ENCODE results near the gene KAZN.

The KAZN gene

DNA sequence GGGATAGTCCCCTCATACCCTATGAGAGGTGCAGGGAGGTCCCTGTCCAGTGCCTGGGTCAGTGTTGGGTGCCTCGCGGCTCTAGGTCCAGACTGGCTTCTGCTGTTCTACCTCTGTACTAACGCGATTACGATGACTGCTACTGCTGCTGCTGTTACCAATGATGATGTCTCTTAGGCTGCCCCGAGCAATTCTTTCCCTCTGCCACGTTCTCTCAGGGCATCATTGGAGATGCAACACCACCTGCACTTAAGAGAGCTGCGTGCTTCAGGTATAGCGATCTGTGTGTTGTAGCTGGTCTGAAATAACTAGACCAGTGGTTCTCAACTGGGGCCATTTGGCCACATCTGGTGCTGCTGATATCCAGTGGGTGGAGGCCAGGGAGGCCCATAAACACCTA is 36.9 kb downstream of the KAZN start:
- no peak overlapping the region for H3K4me3 ChIP-seq (ENCODE audit: low read length, poor library complexity, severe bottlenecking)
- no peaks in the 10 kb centered on the region; the same call in 1 of the 2 replicates for H3K9me3 ChIP-seq (ENCODE audit: insufficient read depth, low read depth, low read length)
- H3F3A ChIP-seq (ENCODE audit: low read depth) = no peaks in the 10 kb centered on the region
- H3K9me2 ChIP-seq (replicated peaks; ENCODE audit: low read depth, low read length) = no peaks in the 10 kb centered on the region
- TF ChIP-seq, protein P1, sequence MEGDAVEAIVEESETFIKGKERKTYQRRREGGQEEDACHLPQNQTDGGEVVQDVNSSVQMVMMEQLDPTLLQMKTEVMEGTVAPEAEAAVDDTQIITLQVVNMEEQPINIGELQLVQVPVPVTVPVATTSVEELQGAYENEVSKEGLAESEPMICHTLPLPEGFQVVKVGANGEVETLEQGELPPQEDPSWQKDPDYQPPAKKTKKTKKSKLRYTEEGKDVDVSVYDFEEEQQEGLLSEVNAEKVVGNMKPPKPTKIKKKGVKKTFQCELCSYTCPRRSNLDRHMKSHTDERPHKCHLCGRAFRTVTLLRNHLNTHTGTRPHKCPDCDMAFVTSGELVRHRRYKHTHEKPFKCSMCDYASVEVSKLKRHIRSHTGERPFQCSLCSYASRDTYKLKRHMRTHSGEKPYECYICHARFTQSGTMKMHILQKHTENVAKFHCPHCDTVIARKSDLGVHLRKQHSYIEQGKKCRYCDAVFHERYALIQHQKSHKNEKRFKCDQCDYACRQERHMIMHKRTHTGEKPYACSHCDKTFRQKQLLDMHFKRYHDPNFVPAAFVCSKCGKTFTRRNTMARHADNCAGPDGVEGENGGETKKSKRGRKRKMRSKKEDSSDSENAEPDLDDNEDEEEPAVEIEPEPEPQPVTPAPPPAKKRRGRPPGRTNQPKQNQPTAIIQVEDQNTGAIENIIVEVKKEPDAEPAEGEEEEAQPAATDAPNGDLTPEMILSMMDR (conservative IDR thresholded peaks at IDR 0.05; ENCODE audit: low read length) = no peak
- TF ChIP-seq EZH2phosphoT487 (IDR thresholded peaks at IDR 0.05; ENCODE audit: borderline replicate concordance) = no peak
- no peak overlapping the region for H3K9ac ChIP-seq (ENCODE audit: low read depth, low read length, poor library complexity, severe bottlenecking)
- H3K27me3 ChIP-seq (ENCODE audit: insufficient read depth, low read length, poor library complexity, severe bottlenecking) = no peaks in the 10 kb centered on the region
- H3K4me1 ChIP-seq (ENCODE audit: insufficient read depth, low read length, poor library complexity, severe bottlenecking) = no peaks in the 10 kb centered on the region
- H2AFZ ChIP-seq (ENCODE audit: low read length) = no peak overlapping the region
- no peaks in the 10 kb centered on the region for H4K20me1 ChIP-seq (ENCODE audit: insufficient read depth, low read length, poor library complexity, severe bottlenecking)
- no peaks in the 10 kb centered on the region for H3K79me2 ChIP-seq (ENCODE audit: insufficient read depth, low read length)
- no peaks in the 10 kb centered on the region for H3K36me3 ChIP-seq (ENCODE audit: insufficient read depth, low read length)
- no peak overlapping the region for H3K4me2 ChIP-seq (ENCODE audit: low read depth, low read length, poor library complexity, severe bottlenecking)

DNA sequence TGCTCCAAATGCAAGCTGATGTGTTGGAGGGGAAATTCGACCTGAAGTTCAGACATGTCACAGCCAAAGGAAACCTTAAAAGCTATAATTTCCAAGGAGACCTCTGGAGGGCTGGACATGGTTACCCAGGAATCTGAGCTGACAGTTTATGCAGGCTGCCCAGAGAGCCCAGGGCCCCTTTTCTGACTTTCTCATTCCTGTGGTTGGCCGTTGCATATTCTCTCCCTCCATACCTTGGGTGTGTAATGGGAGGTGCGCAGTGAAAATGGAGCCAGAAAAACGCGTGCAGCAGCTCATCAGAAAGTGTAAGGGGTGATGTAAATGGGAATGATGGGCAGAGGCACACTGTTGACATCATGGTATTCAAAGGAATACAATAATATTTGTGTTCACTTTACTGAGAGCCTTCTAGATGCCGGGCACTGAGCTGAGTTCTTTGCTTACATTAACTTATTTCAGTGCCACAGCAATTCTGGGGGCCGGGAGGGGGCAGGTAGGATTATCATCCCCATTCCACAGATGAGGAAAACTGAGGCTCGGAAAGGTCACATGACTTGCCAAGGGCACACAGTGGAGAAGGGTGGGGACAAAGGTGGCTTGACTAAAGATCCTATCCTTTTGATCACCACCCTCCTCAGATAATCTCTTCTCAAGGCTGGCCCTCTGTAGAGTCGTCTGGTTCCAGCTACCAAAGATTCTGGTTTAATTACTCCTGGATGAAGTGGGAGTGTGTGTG is 38.6 kb downstream of the KAZN start:
- Histone ChIP-seq H4K20me1 (ENCODE audit: insufficient read depth, low read length, poor library complexity, severe bottlenecking) (no peaks in the 10 kb centered on the region), H3K4me1 (ENCODE audit: insufficient read depth, low read length, poor library complexity, severe bottlenecking) (no peaks in the 10 kb centered on the region)
- no peak for TF ChIP-seq EZH2phosphoT487 (IDR thresholded peaks at IDR 0.05; ENCODE audit: borderline replicate concordance)
- TF ChIP-seq, protein P1 (conservative IDR thresholded peaks at IDR 0.05; ENCODE audit: low read length) = no peak

DNA sequence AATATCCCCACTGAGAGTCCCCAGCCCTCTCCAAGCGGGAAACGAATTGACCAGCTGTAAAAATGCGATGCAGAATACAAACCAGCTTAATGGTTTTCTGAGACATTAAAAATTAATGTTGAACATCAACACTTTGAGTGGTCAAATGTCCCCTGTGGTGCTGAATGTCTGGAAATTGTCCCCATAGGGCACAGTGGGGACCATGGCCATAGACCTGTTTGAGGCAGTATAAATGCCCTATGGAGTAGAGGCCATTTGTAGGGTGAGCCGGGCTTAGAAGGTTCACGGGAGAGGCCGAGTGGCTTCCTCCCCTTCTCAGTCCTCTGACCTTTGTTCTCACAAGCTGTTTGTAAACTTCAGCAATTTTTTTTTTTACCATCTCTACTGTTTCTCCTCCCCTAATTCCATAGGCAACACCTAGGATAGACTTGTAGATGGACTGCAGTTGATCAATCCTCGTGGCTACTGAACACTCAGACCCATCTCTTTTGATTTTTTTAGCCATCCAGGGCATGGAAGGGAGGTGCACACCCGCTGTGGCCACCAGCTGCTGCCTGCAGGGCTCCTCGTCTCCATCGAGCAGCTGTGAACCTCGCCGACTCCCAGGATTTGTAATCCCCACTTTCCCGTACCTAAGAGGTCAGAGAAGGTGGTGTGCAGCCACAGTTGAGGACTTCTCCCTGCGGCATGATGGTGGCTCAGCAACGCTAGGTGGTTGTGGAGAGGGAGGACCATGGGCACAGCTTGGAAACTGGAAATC is 41.0 kb downstream of the KAZN start:
- Histone ChIP-seq H3F3A (ENCODE audit: low read depth) (no peaks in the 10 kb centered on the region), H3K9ac (ENCODE audit: low read depth, low read length, poor library complexity, severe bottlenecking) (no peak overlapping the region), H3K36me3 (ENCODE audit: insufficient read depth, low read length) (no peaks in the 10 kb centered on the region), H3K9me2 (replicated peaks; ENCODE audit: low read depth, low read length) (no peaks in the 10 kb centered on the region), H4K20me1 (ENCODE audit: insufficient read depth, low read length, poor library complexity, severe bottlenecking) (no peaks in the 10 kb centered on the region), H3K27me3 (ENCODE audit: insufficient read depth, low read length, poor library complexity, severe bottlenecking) (no peaks in the 10 kb centered on the region), H3K4me3 (ENCODE audit: low read length, poor library complexity, severe bottlenecking) (no peak overlapping the region), H3K79me2 (ENCODE audit: insufficient read depth, low read length) (no peaks in the 10 kb centered on the region), H3K4me1 (ENCODE audit: insufficient read depth, low read length, poor library complexity, severe bottlenecking) (no peaks in the 10 kb centered on the region), H2AFZ (ENCODE audit: low read length) (no peak overlapping the region), H3K4me2 (ENCODE audit: low read depth, low read length, poor library complexity, severe bottlenecking) (no peak overlapping the region), H3K9me3 (ENCODE audit: insufficient read depth, low read depth, low read length) (no peaks in the 10 kb centered on the region; the same call in 1 of the 2 replicates)
- TF ChIP-seq, protein P1 (conservative IDR thresholded peaks at IDR 0.05; ENCODE audit: low read length) = no peak
- no peak for TF ChIP-seq EZH2phosphoT487 (IDR thresholded peaks at IDR 0.05; ENCODE audit: borderline replicate concordance)

More for the DNA sequence above, 38.6 kb downstream of the KAZN start:
- H3K36me3 ChIP-seq (ENCODE audit: insufficient read depth, low read length) = no peaks in the 10 kb centered on the region
- no peaks in the 10 kb centered on the region for H3K79me2 ChIP-seq (ENCODE audit: insufficient read depth, low read length)
- H3K9me3 ChIP-seq (ENCODE audit: insufficient read depth, low read depth, low read length) = no peaks in the 10 kb centered on the region; the same call in 1 of the 2 replicates
- no peaks in the 10 kb centered on the region for H3K9me2 ChIP-seq (replicated peaks; ENCODE audit: low read depth, low read length)
- H3K4me2 ChIP-seq (ENCODE audit: low read depth, low read length, poor library complexity, severe bottlenecking) = no peak overlapping the region
- no peaks in the 10 kb centered on the region for H3K27me3 ChIP-seq (ENCODE audit: insufficient read depth, low read length, poor library complexity, severe bottlenecking)
- H2AFZ ChIP-seq (ENCODE audit: low read length) = no peak overlapping the region
- H3F3A ChIP-seq (ENCODE audit: low read depth) = no peaks in the 10 kb centered on the region
- H3K4me3 ChIP-seq (ENCODE audit: low read length, poor library complexity, severe bottlenecking) = no peak overlapping the region
- no peak overlapping the region for H3K9ac ChIP-seq (ENCODE audit: low read depth, low read length, poor library complexity, severe bottlenecking)
